ENCODE results near the gene ZC3H7B.
A peak's percentile ranks its signal among the peaks of the same experiment; 100 is the strongest.

Gene ZC3H7B

GRCh38 chr22:41356430-41357028 is 55.2 kb downstream of the ZC3H7B start:
- Histone ChIP-seq H3K9ac (ENCODE audit: low read length) (no peak overlapping the region), H3K36me3 (ENCODE audit: control insufficient read depth, insufficient read depth, low read length) (peaks cover 63% of the 10 kb centered on the region), H3K27me3 (ENCODE audit: control insufficient read depth, insufficient read depth, low read length) (no peaks in the 10 kb centered on the region), H3K4me3 (ENCODE audit: low read depth, low read length) (no peak overlapping the region), H3K9me3 (ENCODE audit: control insufficient read depth, insufficient read depth, low read depth, low read length) (no peaks in the 10 kb centered on the region), H3K27ac (ENCODE audit: low read depth, low read length) (no peak overlapping the region), H3K4me1 (ENCODE audit: control insufficient read depth, insufficient read depth, low read length) (peaks cover 11% of the 10 kb centered on the region)

GRCh38 chr22:41357191-41357590 is 55.9 kb downstream of the ZC3H7B start:
- peaks cover 57% of the 10 kb centered on the region for H3K36me3 ChIP-seq (ENCODE audit: control insufficient read depth, insufficient read depth, low read length)

GRCh38 chr22:41358927-41359326 is 57.6 kb downstream of the ZC3H7B start:
- Histone ChIP-seq H3K4me1 (ENCODE audit: control insufficient read depth, insufficient read depth, low read length) (peaks cover 11% of the 10 kb centered on the region), H3K36me3 (ENCODE audit: control insufficient read depth, insufficient read depth, low read length) (peaks cover 42% of the 10 kb centered on the region), H3K27me3 (ENCODE audit: control insufficient read depth, insufficient read depth, low read length) (no peaks in the 10 kb centered on the region), H3K27ac (ENCODE audit: low read depth, low read length) (no peak overlapping the region; the same call in 1 of the 2 replicates), H3K4me3 (ENCODE audit: low read depth, low read length) (no peak overlapping the region), H3K9me3 (ENCODE audit: control insufficient read depth, insufficient read depth, low read depth, low read length) (no peaks in the 10 kb centered on the region), H3K9ac (ENCODE audit: low read length) (no peak overlapping the region)

More at GRCh38 chr22:41357191-41357590, 55.9 kb downstream of the ZC3H7B start:
- H3K27me3 ChIP-seq (ENCODE audit: control insufficient read depth, insufficient read depth, low read length) = no peaks in the 10 kb centered on the region
- H3K27ac ChIP-seq (ENCODE audit: low read depth, low read length) = no peak overlapping the region
- peaks cover 11% of the 10 kb centered on the region for H3K4me1 ChIP-seq (ENCODE audit: control insufficient read depth, insufficient read depth, low read length)
- no peak overlapping the region for H3K9ac ChIP-seq (ENCODE audit: low read length)
- no peak overlapping the region for H3K4me3 ChIP-seq (ENCODE audit: low read depth, low read length)
- H3K9me3 ChIP-seq (ENCODE audit: control insufficient read depth, insufficient read depth, low read depth, low read length) = no peaks in the 10 kb centered on the region

- peaks cover 38% of the 10 kb centered on the region for H3K36me3 ChIP-seq (ENCODE audit: control insufficient read depth, insufficient read depth, low read length)
- H3K9me3 ChIP-seq (ENCODE audit: control insufficient read depth, insufficient read depth, low read depth, low read length) = no peaks in the 10 kb centered on the region
- peaks cover 11% of the 10 kb centered on the region for H3K4me1 ChIP-seq (ENCODE audit: control insufficient read depth, insufficient read depth, low read length)
- H3K9ac ChIP-seq (ENCODE audit: low read length) = no peak overlapping the region
- H3K27ac ChIP-seq (ENCODE audit: low read depth, low read length) = no peak overlapping the region
- no peak overlapping the region for H3K4me3 ChIP-seq (ENCODE audit: low read depth, low read length)
- no peaks in the 10 kb centered on the region for H3K27me3 ChIP-seq (ENCODE audit: control insufficient read depth, insufficient read depth, low read length)
Observed at GRCh38 chr22:41359376-41359775, 58.1 kb downstream of the ZC3H7B start.

GRCh38 chr22:41360126-41360525 is 58.8 kb downstream of the ZC3H7B start:
- Histone ChIP-seq H3K36me3 (ENCODE audit: control insufficient read depth, insufficient read depth, low read length) (peaks cover 30% of the 10 kb centered on the region), H3K4me3 (ENCODE audit: low read depth, low read length) (peak overlapping the region; percentile 37; the same call in 1 of the 2 replicates), H3K9ac (ENCODE audit: low read length) (peak overlapping the region; percentile 31), H3K27ac (ENCODE audit: low read depth, low read length) (0 out of 2 replicates have a peak overlapping the region, but pooled peaks have one; percentile 54), H3K9me3 (ENCODE audit: control insufficient read depth, insufficient read depth, low read depth, low read length) (no peaks in the 10 kb centered on the region), H3K4me1 (ENCODE audit: control insufficient read depth, insufficient read depth, low read length) (peaks cover 15% of the 10 kb centered on the region), H3K27me3 (ENCODE audit: control insufficient read depth, insufficient read depth, low read length) (no peaks in the 10 kb centered on the region)

GRCh38 chr22:41361716-41362310 is 60.5 kb downstream of the ZC3H7B start:
- H3K4me3 ChIP-seq (ENCODE audit: low read depth, low read length) = no peak overlapping the region
- H3K9ac ChIP-seq (ENCODE audit: low read length) = no peak overlapping the region
- no peaks in the 10 kb centered on the region for H3K9me3 ChIP-seq (ENCODE audit: control insufficient read depth, insufficient read depth, low read depth, low read length)
- no peaks in the 10 kb centered on the region for H3K27me3 ChIP-seq (ENCODE audit: control insufficient read depth, insufficient read depth, low read length)
- H3K27ac ChIP-seq (ENCODE audit: low read depth, low read length) = no peak overlapping the region
- peaks cover 13% of the 10 kb centered on the region for H3K36me3 ChIP-seq (ENCODE audit: control insufficient read depth, insufficient read depth, low read length)
- H3K4me1 ChIP-seq (ENCODE audit: control insufficient read depth, insufficient read depth, low read length) = peaks cover 18% of the 10 kb centered on the region

GRCh38 chr22:41362615-41363014 is 61.3 kb downstream of the ZC3H7B start:
- peaks cover 26% of the 10 kb centered on the region for H3K4me1 ChIP-seq (ENCODE audit: control insufficient read depth, insufficient read depth, low read length)
- no peak overlapping the region for H3K4me3 ChIP-seq (ENCODE audit: low read depth, low read length)
- no peak overlapping the region for H3K9ac ChIP-seq (ENCODE audit: low read length)
- no peak overlapping the region for H3K27ac ChIP-seq (ENCODE audit: low read depth, low read length)
- H3K9me3 ChIP-seq (ENCODE audit: control insufficient read depth, insufficient read depth, low read depth, low read length) = no peaks in the 10 kb centered on the region
- H3K36me3 ChIP-seq (ENCODE audit: control insufficient read depth, insufficient read depth, low read length) = peaks cover 8% of the 10 kb centered on the region
- H3K27me3 ChIP-seq (ENCODE audit: control insufficient read depth, insufficient read depth, low read length) = no peaks in the 10 kb centered on the region

- no peak overlapping the region for H3K27ac ChIP-seq (ENCODE audit: low read depth, low read length)
- no peaks in the 10 kb centered on the region for H3K27me3 ChIP-seq (ENCODE audit: control insufficient read depth, insufficient read depth, low read length)
- H3K9me3 ChIP-seq (ENCODE audit: control insufficient read depth, insufficient read depth, low read depth, low read length) = no peaks in the 10 kb centered on the region
- H3K4me1 ChIP-seq (ENCODE audit: control insufficient read depth, insufficient read depth, low read length) = peaks cover 25% of the 10 kb centered on the region
- no peak overlapping the region for H3K9ac ChIP-seq (ENCODE audit: low read length)
- no peak overlapping the region for H3K4me3 ChIP-seq (ENCODE audit: low read depth, low read length)
- no peaks in the 10 kb centered on the region for H3K36me3 ChIP-seq (ENCODE audit: control insufficient read depth, insufficient read depth, low read length)
Observed at GRCh38 chr22:41364233-41364632, 62.9 kb downstream of the ZC3H7B start.

GRCh38 chr22:41364955-41365354 is 63.6 kb downstream of the ZC3H7B start:
- H3K9ac ChIP-seq (ENCODE audit: low read length) = no peak overlapping the region
- H3K27ac ChIP-seq (ENCODE audit: low read depth, low read length) = no peak overlapping the region
- no peaks in the 10 kb centered on the region for H3K9me3 ChIP-seq (ENCODE audit: control insufficient read depth, insufficient read depth, low read depth, low read length)
- H3K4me3 ChIP-seq (ENCODE audit: low read depth, low read length) = no peak overlapping the region
- no peaks in the 10 kb centered on the region for H3K36me3 ChIP-seq (ENCODE audit: control insufficient read depth, insufficient read depth, low read length)
- H3K27me3 ChIP-seq (ENCODE audit: control insufficient read depth, insufficient read depth, low read length) = no peaks in the 10 kb centered on the region
- H3K4me1 ChIP-seq (ENCODE audit: control insufficient read depth, insufficient read depth, low read length) = peaks cover 21% of the 10 kb centered on the region

- Histone ChIP-seq H3K27ac (ENCODE audit: low read depth, low read length) (no peak overlapping the region), H3K9me3 (ENCODE audit: control insufficient read depth, insufficient read depth, low read depth, low read length) (no peaks in the 10 kb centered on the region), H3K27me3 (ENCODE audit: control insufficient read depth, insufficient read depth, low read length) (no peaks in the 10 kb centered on the region), H3K36me3 (ENCODE audit: control insufficient read depth, insufficient read depth, low read length) (no peaks in the 10 kb centered on the region), H3K9ac (ENCODE audit: low read length) (no peak overlapping the region), H3K4me1 (ENCODE audit: control insufficient read depth, insufficient read depth, low read length) (peaks cover 18% of the 10 kb centered on the region), H3K4me3 (ENCODE audit: low read depth, low read length) (no peak overlapping the region)
Observed at GRCh38 chr22:41365425-41365824, 64.1 kb downstream of the ZC3H7B start.

- Histone ChIP-seq H3K27ac (ENCODE audit: low read depth, low read length) (no peak overlapping the region), H3K4me3 (ENCODE audit: low read depth, low read length) (no peak overlapping the region), H3K4me1 (ENCODE audit: control insufficient read depth, insufficient read depth, low read length) (peaks cover 17% of the 10 kb centered on the region), H3K9ac (ENCODE audit: low read length) (no peak overlapping the region), H3K9me3 (ENCODE audit: control insufficient read depth, insufficient read depth, low read depth, low read length) (no peaks in the 10 kb centered on the region), H3K27me3 (ENCODE audit: control insufficient read depth, insufficient read depth, low read length) (no peaks in the 10 kb centered on the region), H3K36me3 (ENCODE audit: control insufficient read depth, insufficient read depth, low read length) (no peaks in the 10 kb centered on the region)
Observed at GRCh38 chr22:41366323-41367029, 65.2 kb downstream of the ZC3H7B start.

Data from HUES6 (cell line).